ENCODE results near the gene ARHGEF1.

DNA sequence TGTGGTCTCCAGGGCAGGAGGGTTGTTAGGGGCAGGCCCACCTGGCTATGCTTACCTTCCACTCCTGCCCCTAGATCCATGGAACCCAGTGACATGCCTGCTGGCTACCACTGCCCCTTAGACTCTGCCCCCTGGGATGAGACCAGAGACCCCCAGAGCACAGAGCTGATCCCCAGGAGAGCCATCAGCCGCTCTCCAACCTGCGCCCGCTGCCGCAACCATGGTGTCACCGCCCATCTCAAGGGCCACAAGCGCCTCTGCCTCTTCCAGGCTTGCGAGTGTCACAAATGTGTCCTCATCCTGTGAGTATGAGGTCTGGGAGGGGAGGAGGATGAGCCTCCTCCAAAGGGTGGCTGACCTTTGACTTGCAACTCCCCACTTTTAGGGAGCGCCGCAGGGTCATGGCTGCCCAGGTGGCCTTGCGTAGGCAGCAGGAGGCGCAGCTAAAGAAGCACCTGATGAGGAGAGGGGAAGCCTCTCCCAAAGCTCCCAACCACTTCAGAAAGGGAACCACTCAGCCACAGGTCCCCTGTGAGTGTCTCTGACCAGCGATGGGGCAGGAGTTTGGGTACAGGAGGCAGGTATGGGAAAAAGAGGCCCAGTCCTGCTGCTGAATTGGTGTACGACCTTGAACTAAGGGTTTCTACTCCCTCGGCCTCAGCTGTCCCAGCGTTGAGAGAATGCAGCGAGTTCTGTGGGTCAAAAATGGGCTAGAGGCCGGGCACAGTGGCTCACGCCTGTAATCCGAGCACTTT, 35.5 kb upstream of the ARHGEF1 start:
- TF ChIP-seq SIN3A (IDR thresholded peaks at IDR 0.05; ENCODE audit: borderline replicate concordance, insufficient read depth, low read length), result no peak
- TF ChIP-seq, protein P1, sequence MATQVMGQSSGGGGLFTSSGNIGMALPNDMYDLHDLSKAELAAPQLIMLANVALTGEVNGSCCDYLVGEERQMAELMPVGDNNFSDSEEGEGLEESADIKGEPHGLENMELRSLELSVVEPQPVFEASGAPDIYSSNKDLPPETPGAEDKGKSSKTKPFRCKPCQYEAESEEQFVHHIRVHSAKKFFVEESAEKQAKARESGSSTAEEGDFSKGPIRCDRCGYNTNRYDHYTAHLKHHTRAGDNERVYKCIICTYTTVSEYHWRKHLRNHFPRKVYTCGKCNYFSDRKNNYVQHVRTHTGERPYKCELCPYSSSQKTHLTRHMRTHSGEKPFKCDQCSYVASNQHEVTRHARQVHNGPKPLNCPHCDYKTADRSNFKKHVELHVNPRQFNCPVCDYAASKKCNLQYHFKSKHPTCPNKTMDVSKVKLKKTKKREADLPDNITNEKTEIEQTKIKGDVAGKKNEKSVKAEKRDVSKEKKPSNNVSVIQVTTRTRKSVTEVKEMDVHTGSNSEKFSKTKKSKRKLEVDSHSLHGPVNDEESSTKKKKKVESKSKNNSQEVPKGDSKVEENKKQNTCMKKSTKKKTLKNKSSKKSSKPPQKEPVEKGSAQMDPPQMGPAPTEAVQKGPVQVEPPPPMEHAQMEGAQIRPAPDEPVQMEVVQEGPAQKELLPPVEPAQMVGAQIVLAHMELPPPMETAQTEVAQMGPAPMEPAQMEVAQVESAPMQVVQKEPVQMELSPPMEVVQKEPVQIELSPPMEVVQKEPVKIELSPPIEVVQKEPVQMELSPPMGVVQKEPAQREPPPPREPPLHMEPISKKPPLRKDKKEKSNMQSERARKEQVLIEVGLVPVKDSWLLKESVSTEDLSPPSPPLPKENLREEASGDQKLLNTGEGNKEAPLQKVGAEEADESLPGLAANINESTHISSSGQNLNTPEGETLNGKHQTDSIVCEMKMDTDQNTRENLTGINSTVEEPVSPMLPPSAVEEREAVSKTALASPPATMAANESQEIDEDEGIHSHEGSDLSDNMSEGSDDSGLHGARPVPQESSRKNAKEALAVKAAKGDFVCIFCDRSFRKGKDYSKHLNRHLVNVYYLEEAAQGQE (IDR thresholded peaks at IDR 0.05; ENCODE audit: insufficient read depth in 1 of 2, low read depth in 2 of 2, low read length in 2 of 2), result no peak
- TF ChIP-seq POLR2AphosphoS5 (IDR thresholded peaks at IDR 0.05; ENCODE audit: low read depth, low read length), result no peak
- TF ChIP-seq TAF1 (IDR thresholded peaks at IDR 0.05; ENCODE audit: borderline replicate concordance, insufficient read depth, low read length), result no peak
- no peak for TF ChIP-seq FOXP2 (optimal IDR thresholded peaks at IDR 0.05; ENCODE audit: borderline replicate concordance, extremely low read depth, extremely low read length, insufficient read depth)

Measured in PFSK-1 (cell line).